Urinary bladder (tissue), 4 donors: ENCODE data around the gene KDELR1. TPM values are rescaled to one million over a fixed set of nuclear protein-coding genes. Genes with fewer than 3 reads are reported as not detected.
A peak's percentile ranks its signal among the peaks of the same experiment; 100 is the strongest.

ENCODE experiments used
- DNase-seq: peaks from one replicate; pipeline ENCODE4 v3.0.0-alpha.2; 2015; ENCODE audit errors: extremely low spot score
- H3K27ac ChIP-seq: one replicate; pipeline ENCODE4 v1.5.1; 2013; ENCODE audit warnings: low read depth, mild to moderate bottlenecking, moderate library complexity
- H3K36me3 ChIP-seq: one replicate; pipeline ENCODE4 v1.6.1; 2013; ENCODE audit warnings: mild to moderate bottlenecking, moderate library complexity; ENCODE audit not compliant: insufficient read depth
- H3K4me1 ChIP-seq: one replicate; pipeline ENCODE4 v1.6.1; 2013; ENCODE audit warnings: mild to moderate bottlenecking, moderate library complexity; ENCODE audit not compliant: insufficient read depth
- H3K4me3 ChIP-seq: one replicate; pipeline ENCODE4 v1.5.1; 2013; ENCODE audit warnings: low read depth, low read length
- WGBS: extraction: QIAGEN DNeasy Blood & Tissue Kit; methylation state at CpG from one replicate; pipeline ENCODE4 v1.1.7; 2013; 5-methylcytosine and 5-hydroxymethylcytosine counted together
- polyA plus RNA-seq: library from polyadenylated mRNA; stranded (reverse); fragments of 200-250 nt; gene quantifications from one replicate; pipeline ENCODE4 v1.2.3, GENCODE V29; 2013
- total RNA-seq: library from RNA; depleted of rRNA; stranded (reverse); fragments of >200 nt; gene quantifications from one replicate; pipeline ENCODE4 v1.2.3, GENCODE V29; 2014
- donor health status: healthy with polysubstance abuse.
- donor health status: healthy.

KDELR1 gene
- total RNA-seq (68.7 TPM), polyA plus RNA-seq (144 TPM)

DNA sequence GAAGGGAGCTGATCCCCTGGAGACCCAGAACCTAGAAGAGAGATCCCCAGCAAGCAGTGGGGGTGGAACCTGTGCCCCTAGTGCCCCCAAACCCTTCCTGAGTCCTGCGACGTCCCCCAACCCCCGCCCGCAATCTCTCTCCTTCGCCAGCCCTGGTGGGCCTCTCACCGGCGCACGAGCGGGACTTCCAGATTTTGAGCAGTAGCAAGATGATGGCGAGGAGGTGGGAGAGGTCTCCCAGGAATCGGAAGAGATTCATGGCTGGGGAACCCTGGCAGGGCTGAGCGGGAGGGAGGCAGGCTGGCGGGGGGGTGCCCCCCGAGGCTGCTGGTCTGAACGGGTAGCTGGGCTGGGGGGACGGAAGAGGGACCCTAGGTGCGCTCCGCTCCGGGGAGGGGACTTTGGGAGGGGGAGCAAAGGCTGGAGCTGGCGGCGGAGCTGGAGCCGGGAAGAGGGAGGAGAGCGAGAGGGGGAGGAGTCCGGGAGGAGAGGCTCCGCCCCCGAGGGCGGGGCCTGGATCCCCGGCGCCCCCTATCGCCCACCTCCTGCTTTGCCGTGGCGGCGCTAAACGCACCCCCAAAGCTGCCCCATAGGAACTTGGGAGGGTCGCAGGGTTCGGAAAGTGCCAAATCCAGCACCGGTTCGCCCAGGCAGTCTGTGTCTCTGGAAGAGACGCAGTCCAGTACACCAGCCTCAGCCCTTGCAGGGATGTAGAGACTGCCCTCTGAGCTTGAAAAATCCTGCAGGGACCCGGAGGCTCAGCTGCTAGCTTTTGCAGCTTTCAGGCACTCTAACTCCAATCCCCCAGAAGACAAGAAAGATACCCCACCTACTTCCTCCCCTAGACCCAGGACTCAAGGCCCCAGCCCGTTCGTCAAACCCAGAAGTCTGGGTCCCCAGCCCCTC lies at the start of gene KDELR1:
Gene KDELR1, minus strand, starts transcription at position 452 of the 906 bp plus-strand sequence. Its CDS starts 193 bp downstream, at position 259.
- DNase-seq: no peak
- Histone ChIP-seq H3K4me3 (peak within 1 kb of the TSS; percentile 93), H3K36me3 (no peaks in the 10 kb centered on the region), H3K4me1 (no peaks in the 10 kb centered on the region), H3K27ac (peak within 1 kb of the TSS; percentile 69)
- 5% methylated on average over 42 of the region's 42 CpGs for WGBS

GRCh38 chr19:48436586-48436985 lies 45.2 kb upstream of the KDELR1 start:
- Histone ChIP-seq H3K36me3 (no peaks in the 10 kb centered on the region), H3K27ac (no peak overlapping the region), H3K4me3 (no peak overlapping the region), H3K4me1 (no peaks in the 10 kb centered on the region)
- no peak for DNase-seq
- 89% methylated on average over 5 of the region's 5 CpGs for WGBS

- DNase-seq: no peak
- Histone ChIP-seq H3K36me3 (no peaks in the 10 kb centered on the region), H3K4me1 (no peaks in the 10 kb centered on the region), H3K4me3 (no peak overlapping the region), H3K27ac (no peak overlapping the region)
- 68% methylated on average over 8 of the region's 8 CpGs for WGBS
These were observed 42.0 kb upstream of the KDELR1 start for GRCh38 chr19:48433337-48433736.

- 73% methylated on average over 1 of the region's 1 CpG for WGBS
- no peaks in the 10 kb centered on the region for H3K36me3 ChIP-seq
- no peak overlapping the region for H3K27ac ChIP-seq
- no peak overlapping the region for H3K4me3 ChIP-seq
- H3K4me1 ChIP-seq: no peaks in the 10 kb centered on the region
- no peak for DNase-seq
These were observed 37.3 kb upstream of the KDELR1 start for GRCh38 chr19:48428670-48429069.

DNA sequence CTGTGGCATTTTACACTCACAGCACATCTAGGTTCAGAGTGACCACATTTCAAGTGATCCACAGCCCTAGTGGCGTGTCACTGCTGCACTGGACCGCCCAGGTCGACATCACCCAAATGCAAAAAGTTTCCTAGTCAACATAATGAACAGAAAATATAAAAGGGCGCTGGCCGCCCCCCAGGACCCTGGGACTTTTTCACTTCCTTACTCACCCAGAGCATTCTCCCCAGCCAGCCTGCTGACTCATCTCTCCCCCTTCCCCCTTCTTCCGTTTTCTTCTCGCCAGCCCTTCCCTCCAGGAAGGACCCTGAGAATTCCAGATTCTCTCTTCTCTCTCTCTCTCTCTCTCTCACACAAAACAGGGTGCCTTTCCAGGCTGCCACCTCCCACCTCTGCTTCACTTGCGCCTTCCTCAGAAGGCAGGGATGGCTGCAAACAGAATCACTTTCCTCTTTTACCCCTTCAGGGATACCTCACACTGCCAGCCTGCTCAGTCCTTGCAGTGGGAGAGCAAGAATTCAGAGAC lies 33.4 kb upstream of the KDELR1 start:
- no peak overlapping the region for H3K4me3 ChIP-seq
- no peaks in the 10 kb centered on the region for H3K4me1 ChIP-seq
- H3K27ac ChIP-seq: no peak overlapping the region
- no peaks in the 10 kb centered on the region for H3K36me3 ChIP-seq
- 40% methylated on average over 8 of the region's 8 CpGs for WGBS
- DNase-seq: no peak

- Histone ChIP-seq H3K36me3 (no peaks in the 10 kb centered on the region), H3K4me1 (no peaks in the 10 kb centered on the region), H3K27ac (no peak overlapping the region), H3K4me3 (no peak overlapping the region)
- DNase-seq: no peak
- 68% methylated on average over 16 of the region's 16 CpGs for WGBS
These were observed 30.2 kb upstream of the KDELR1 start for GRCh38 chr19:48421548-48421947.

DNA sequence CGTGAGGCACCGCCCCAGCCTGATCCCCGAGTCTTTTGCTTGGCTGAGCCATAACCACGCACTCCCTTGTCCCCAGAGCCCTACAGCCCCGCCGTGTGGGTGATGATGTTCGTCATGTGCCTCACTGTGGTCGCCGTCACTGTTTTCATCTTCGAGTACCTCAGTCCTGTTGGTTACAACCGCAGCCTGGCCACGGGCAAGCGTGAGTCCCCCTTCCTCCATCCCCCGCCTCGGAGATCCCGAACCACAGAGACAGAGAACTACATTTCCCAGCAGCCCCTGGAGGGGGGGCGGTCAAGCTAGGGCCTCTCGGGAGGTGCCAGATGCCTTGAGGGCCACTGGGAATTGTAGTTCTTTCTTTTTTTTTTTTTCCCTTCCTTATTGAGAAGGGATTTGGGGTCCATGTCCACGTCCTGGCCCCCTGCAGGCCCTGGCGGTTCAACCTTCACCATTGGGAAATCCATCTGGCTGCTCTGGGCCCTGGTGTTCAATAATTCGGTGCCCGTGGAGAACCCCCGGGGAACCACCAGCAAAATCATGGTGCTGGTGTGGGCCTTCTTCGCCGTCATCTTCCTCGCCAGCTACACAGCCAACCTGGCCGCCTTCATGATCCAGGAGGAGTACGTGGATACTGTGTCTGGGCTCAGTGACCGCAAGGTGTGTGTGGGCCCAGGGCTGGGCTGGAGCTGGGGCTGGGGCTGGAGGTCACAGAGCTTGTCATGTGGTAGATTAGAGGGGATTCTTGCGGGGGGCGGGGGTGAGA lies 28.0 kb upstream of the KDELR1 start:
- H3K27ac ChIP-seq: no peak overlapping the region
- 69% methylated on average over 31 of the region's 31 CpGs for WGBS
- no peaks in the 10 kb centered on the region for H3K36me3 ChIP-seq
- H3K4me3 ChIP-seq: no peak overlapping the region
- no peak for DNase-seq
- no peaks in the 10 kb centered on the region for H3K4me1 ChIP-seq

DNA sequence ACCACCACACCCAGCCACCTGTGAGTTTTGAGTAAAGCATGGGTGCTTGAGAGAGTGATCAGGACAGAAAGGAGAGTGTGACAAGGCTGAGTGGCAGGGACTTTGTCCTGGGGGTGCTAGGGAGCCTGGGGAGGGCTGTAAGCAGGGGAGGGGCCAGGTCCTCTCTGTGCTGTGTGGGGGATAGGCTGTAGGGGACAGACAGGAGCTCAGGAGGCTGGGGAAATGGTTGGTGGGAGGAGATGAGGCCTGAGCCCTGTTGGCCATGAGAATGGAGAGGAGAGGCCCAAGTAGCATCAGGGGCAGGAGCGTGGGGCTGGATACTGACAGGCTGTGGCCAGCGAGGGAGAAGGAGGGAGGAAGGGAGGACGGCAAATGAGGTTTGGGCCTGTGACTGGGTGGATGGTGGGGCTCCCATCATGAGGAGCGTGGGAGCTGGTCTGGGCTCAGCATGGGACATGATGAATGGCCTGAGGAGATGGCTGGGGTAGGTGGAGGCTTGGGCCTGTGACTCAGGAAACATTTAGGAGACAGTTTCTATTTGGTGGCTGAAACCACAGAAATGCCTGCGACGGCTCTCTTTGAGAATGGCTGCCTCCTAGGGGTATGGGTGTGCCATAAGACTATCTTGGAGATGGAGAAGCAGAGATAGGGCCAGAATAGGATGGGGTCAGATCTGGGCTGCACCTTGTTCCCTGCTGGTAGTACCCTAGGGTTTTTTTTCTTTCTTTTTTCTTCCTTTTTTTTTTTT lies 27.1 kb upstream of the KDELR1 start:
- H3K36me3 ChIP-seq: no peaks in the 10 kb centered on the region
- no peak overlapping the region for H3K4me3 ChIP-seq
- H3K4me1 ChIP-seq: no peaks in the 10 kb centered on the region
- no peak for DNase-seq
- H3K27ac ChIP-seq: no peak overlapping the region
- WGBS: 86% methylated on average over 6 of the region's 6 CpGs

DNA sequence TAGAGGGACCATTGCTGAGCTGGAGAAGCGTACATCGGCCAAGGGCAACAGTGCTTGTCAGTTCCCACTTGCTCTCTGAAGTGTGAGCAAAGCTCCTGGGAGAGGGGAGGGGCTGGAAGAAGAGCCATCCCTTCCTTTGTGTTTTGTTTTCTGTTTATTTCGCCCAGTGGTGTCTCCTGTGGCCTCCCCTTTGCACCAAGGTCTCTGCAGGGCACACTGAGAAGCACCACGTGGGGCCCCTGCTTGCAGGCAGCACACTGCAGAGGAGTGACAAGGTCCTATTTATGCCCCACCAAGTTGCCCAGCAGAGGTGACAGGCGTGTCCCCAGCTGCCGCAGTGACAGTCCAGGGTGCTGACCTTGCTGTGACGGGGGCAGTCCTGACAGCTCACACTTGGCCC lies 26.1 kb upstream of the KDELR1 start:
- no peak overlapping the region for H3K4me3 ChIP-seq
- no peaks in the 10 kb centered on the region for H3K36me3 ChIP-seq
- no peak for DNase-seq
- H3K27ac ChIP-seq: no peak overlapping the region
- WGBS: 77% methylated on average over 7 of the region's 7 CpGs
- H3K4me1 ChIP-seq: no peaks in the 10 kb centered on the region

GRCh38 chr19:48415806-48416221 lies 24.5 kb upstream of the KDELR1 start:
- WGBS: 37% methylated on average over 30 of the region's 30 CpGs
- no peak for DNase-seq
- H3K27ac ChIP-seq: no peak overlapping the region
- no peak overlapping the region for H3K4me3 ChIP-seq
- no peaks in the 10 kb centered on the region for H3K36me3 ChIP-seq
- H3K4me1 ChIP-seq: no peaks in the 10 kb centered on the region

DNA sequence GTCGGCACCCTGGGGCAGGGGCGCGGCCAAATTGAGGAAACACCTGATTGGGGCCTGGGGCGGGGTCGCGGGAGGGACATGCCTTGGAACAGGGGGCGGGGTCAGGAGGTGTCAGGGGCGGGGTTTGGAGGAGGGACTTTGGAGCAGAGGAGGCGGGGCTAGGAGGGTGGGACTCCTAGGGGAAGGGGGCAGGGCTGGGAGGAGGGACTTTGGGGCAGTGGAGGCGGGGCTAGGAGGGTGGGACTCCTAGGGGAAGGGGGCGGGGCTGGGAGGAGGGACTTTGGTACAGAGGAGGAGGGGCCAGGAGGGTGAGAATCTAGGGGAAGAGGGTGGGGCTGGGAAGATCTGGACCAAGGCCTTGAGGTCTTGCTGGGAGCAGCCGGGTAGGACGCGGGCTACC lies 24.0 kb upstream of the KDELR1 start:
- Histone ChIP-seq H3K27ac (no peak overlapping the region), H3K36me3 (no peaks in the 10 kb centered on the region), H3K4me3 (no peak overlapping the region), H3K4me1 (no peaks in the 10 kb centered on the region)
- no peak for DNase-seq
- WGBS: 17% methylated on average over 14 of the region's 14 CpGs

GRCh38 chr19:48413879-48414587 lies 22.7 kb upstream of the KDELR1 start:
- whole genome bisulfite sequencing: 56% methylated on average over 24 of the region's 24 CpGs

GRCh38 chr19:48405850-48406249 lies 14.5 kb upstream of the KDELR1 start:
- H3K36me3 ChIP-seq: no peaks in the 10 kb centered on the region
- no peak for DNase-seq
- H3K4me1 ChIP-seq: no peaks in the 10 kb centered on the region
- H3K4me3 ChIP-seq: no peak overlapping the region
- 81% methylated on average over 13 of the region's 13 CpGs for WGBS
- H3K27ac ChIP-seq: no peak overlapping the region

More at GRCh38 chr19:48413879-48414587, 22.7 kb upstream of the KDELR1 start:
- H3K36me3 ChIP-seq: no peaks in the 10 kb centered on the region
- no peak overlapping the region for H3K4me3 ChIP-seq
- H3K4me1 ChIP-seq: no peaks in the 10 kb centered on the region
- H3K27ac ChIP-seq: no peak overlapping the region
- DNase-seq: no peak
